KMS-11 (cell line): ENCODE measurements around the gene MAPK8IP1.

ENCODE experiments used
- H2AFZ ChIP-seq: fragments of 200-600 bp; sonication (generic); 2 replicates; pipeline ENCODE4 v1.6.1; 2016; ENCODE audit warnings: antibody characterized with exemption, mixed run types, low read depth
- H3K27ac ChIP-seq: fragments of 200-600 bp; sonication (generic); 2 replicates; pipeline ENCODE4 v1.6.1; 2016; ENCODE audit warnings: mild to moderate bottlenecking, mixed run types
- H3K27me3 ChIP-seq: fragments of 200-600 bp; sonication (generic); 2 replicates; pipeline ENCODE4 v1.6.1; 2017; ENCODE audit warnings: mild to moderate bottlenecking, low read depth, mixed run types, moderate library complexity; ENCODE audit not compliant: insufficient read depth
- H3K36me3 ChIP-seq: fragments of 200-600 bp; sonication (generic); 2 replicates; pipeline ENCODE4 v1.6.1; 2017; ENCODE audit warnings: mild to moderate bottlenecking, mixed run types; ENCODE audit not compliant: insufficient read depth
- H3K4me1 ChIP-seq: fragments of 200-600 bp; sonication (generic); 2 replicates; pipeline ENCODE4 v1.6.1; 2016; ENCODE audit warnings: mild to moderate bottlenecking, low read depth, mixed run types; ENCODE audit not compliant: poor library complexity, severe bottlenecking
- H3K4me2 ChIP-seq: fragments of 200-600 bp; sonication (generic); 2 replicates; pipeline ENCODE4 v1.7.0; 2016; ENCODE audit warnings: mild to moderate bottlenecking, mixed run types
- H3K4me3 ChIP-seq: fragments of 200-600 bp; sonication (generic); IDR thresholded peaks from 2 replicates; pipeline ENCODE4 v1.6.1; 2017; ENCODE audit warnings: low read depth, low read length, mixed read lengths; ENCODE audit not compliant: insufficient read depth
- H3K79me2 ChIP-seq: fragments of 200-600 bp; sonication (generic); 2 replicates; pipeline ENCODE4 v1.6.1; 2016; ENCODE audit warnings: low read depth, mixed run types; ENCODE audit not compliant: insufficient read depth
- H3K9ac ChIP-seq: fragments of 200-600 bp; sonication (generic); 2 replicates; pipeline ENCODE4 v1.6.1; 2016; ENCODE audit warnings: mild to moderate bottlenecking, mixed run types
- H4K20me1 ChIP-seq: fragments of 200-600 bp; sonication (generic); 2 replicates; pipeline ENCODE4 v1.6.1; 2016; ENCODE audit warnings: mild to moderate bottlenecking, mixed run types; ENCODE audit not compliant: insufficient read depth
- TF ChIP-seq, protein P1 (sequence below): fragments of 200-600 bp; sonication (generic); conservative IDR thresholded peaks from 2 replicates; pipeline ENCODE4 v1.6.1; 2017; ENCODE audit warnings: low read depth, mild to moderate bottlenecking, antibody characterized with exemption, low read length, moderate library complexity, mixed read lengths

MAPK8IP1 gene

DNA sequence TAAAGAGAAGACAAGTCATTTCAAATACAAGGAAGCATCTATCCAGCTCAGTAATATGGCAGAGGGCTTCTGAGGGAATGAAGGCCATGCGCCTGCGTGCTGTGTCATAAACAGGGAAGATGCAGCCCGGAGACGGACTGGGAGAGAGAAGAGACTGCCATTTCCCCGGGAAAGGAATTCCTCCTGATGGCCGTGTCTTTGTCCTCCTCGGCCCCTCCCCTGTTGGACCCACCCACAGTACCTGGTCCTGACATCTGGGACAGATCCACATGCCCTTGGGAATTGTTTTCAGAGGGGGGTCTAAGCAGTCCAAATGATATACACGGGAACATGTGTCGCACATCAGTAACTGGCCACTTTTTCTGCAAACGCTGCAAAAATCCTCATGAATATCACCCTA lies 52.5 kb downstream of the MAPK8IP1 start:
- H3K79me2 ChIP-seq, result no peaks in the 10 kb centered on the region
- H3K27me3 ChIP-seq, result no peaks in the 10 kb centered on the region
- no peaks in the 10 kb centered on the region for H3K36me3 ChIP-seq
- H3K27ac ChIP-seq, result no peak overlapping the region
- H3K4me1 ChIP-seq, result no peaks in the 10 kb centered on the region
- H2AFZ ChIP-seq, result no peak overlapping the region
- H3K4me3 ChIP-seq, result no peak overlapping the region
- no peak overlapping the region for H3K4me2 ChIP-seq
- H3K9ac ChIP-seq, result no peak overlapping the region
- no peaks in the 10 kb centered on the region for H4K20me1 ChIP-seq
- TF ChIP-seq, protein P1, sequence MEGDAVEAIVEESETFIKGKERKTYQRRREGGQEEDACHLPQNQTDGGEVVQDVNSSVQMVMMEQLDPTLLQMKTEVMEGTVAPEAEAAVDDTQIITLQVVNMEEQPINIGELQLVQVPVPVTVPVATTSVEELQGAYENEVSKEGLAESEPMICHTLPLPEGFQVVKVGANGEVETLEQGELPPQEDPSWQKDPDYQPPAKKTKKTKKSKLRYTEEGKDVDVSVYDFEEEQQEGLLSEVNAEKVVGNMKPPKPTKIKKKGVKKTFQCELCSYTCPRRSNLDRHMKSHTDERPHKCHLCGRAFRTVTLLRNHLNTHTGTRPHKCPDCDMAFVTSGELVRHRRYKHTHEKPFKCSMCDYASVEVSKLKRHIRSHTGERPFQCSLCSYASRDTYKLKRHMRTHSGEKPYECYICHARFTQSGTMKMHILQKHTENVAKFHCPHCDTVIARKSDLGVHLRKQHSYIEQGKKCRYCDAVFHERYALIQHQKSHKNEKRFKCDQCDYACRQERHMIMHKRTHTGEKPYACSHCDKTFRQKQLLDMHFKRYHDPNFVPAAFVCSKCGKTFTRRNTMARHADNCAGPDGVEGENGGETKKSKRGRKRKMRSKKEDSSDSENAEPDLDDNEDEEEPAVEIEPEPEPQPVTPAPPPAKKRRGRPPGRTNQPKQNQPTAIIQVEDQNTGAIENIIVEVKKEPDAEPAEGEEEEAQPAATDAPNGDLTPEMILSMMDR, result no peak

GRCh38 chr11:45939836-45940235 lies 54.4 kb downstream of the MAPK8IP1 start:
- H3K9ac ChIP-seq, result no peak overlapping the region
- H4K20me1 ChIP-seq, result no peaks in the 10 kb centered on the region
- no peak overlapping the region for H2AFZ ChIP-seq
- no peak overlapping the region for H3K27ac ChIP-seq
- H3K27me3 ChIP-seq, result no peaks in the 10 kb centered on the region
- H3K4me3 ChIP-seq, result no peak overlapping the region
- H3K79me2 ChIP-seq, result no peaks in the 10 kb centered on the region
- H3K36me3 ChIP-seq, result no peaks in the 10 kb centered on the region
- TF ChIP-seq, protein P1, result no peak
- H3K4me1 ChIP-seq, result no peaks in the 10 kb centered on the region
- H3K4me2 ChIP-seq, result no peak overlapping the region

- no peak overlapping the region for H3K4me2 ChIP-seq
Observed at GRCh38 chr11:45941285-45941684, 55.8 kb downstream of the MAPK8IP1 start.

GRCh38 chr11:45942381-45942780 lies 56.9 kb downstream of the MAPK8IP1 start:
- Histone ChIP-seq H2AFZ (no peak overlapping the region), H3K9ac (no peak overlapping the region), H3K4me3 (no peak overlapping the region), H3K27ac (no peak overlapping the region), H3K4me1 (no peaks in the 10 kb centered on the region), H3K79me2 (no peaks in the 10 kb centered on the region), H3K4me2 (no peak overlapping the region), H3K36me3 (no peaks in the 10 kb centered on the region), H4K20me1 (no peaks in the 10 kb centered on the region), H3K27me3 (no peaks in the 10 kb centered on the region)
- TF ChIP-seq, protein P1, result no peak

More at GRCh38 chr11:45941285-45941684, 55.8 kb downstream of the MAPK8IP1 start:
- H3K4me3 ChIP-seq, result no peak overlapping the region
- no peaks in the 10 kb centered on the region for H3K27me3 ChIP-seq
- no peaks in the 10 kb centered on the region for H3K79me2 ChIP-seq
- no peaks in the 10 kb centered on the region for H3K4me1 ChIP-seq
- no peak overlapping the region for H3K9ac ChIP-seq
- H3K27ac ChIP-seq, result no peak overlapping the region
- TF ChIP-seq, protein P1, result no peak
- H4K20me1 ChIP-seq, result no peaks in the 10 kb centered on the region
- H3K36me3 ChIP-seq, result no peaks in the 10 kb centered on the region
- H2AFZ ChIP-seq, result no peak overlapping the region
